ENCODE data around the gene OPA3. TPM values are rescaled to one million over a fixed set of nuclear protein-coding genes. Genes with fewer than 3 reads are reported as not detected.
A peak's percentile ranks its signal among the peaks of the same experiment; 100 is the strongest.

Gene OPA3
- total and polyA plus RNA-seq, 5 donors from 2014 or later: 4.7 to 8.2 (median 6.9) TPM

GRCh38 chr19:45503909-45504308, 80.7 kb downstream of the OPA3 start:
- peaks cover 3% of the 10 kb centered on the region for H3K36me3 Mint-ChIP-seq
- H3K27ac ChIP-seq (ENCODE audit: insufficient read depth, low read length, poor library complexity, severe bottlenecking): no peak overlapping the region
- ATAC-seq (ENCODE audit: low read depth in 2 of 2) (no peak), DNase-seq (no peak)
- no peaks in the 10 kb centered on the region for H3K36me3 ChIP-seq (ENCODE audit: control insufficient read depth, insufficient read depth, low read length)
- H3K27ac Mint-ChIP-seq: peak overlapping the region in 1 of 3 donors; percentile 83
- peaks cover 0 to 38% (median 27%) of the 10 kb centered on the region in 4 donors for H3K4me1 Mint-ChIP-seq
- H3K4me3 ChIP-seq (ENCODE audit: low read depth, low read length): no peak overlapping the region
- H3K4me1 ChIP-seq (ENCODE audit: control insufficient read depth, insufficient read depth, low read length, poor library complexity, severe bottlenecking): peaks cover 35% of the 10 kb centered on the region
- H3K4me3 Mint-ChIP-seq: peak overlapping the region in 1 of 4 donors; percentile 79
- H3K9me3 ChIP-seq (ENCODE audit: control insufficient read depth in 2 of 2, low read length in 2 of 2): no peaks in the 10 kb centered on the region
- H3K27me3 ChIP-seq (ENCODE audit: control insufficient read depth, insufficient read depth, low read length): no peaks in the 10 kb centered on the region
- H3K27me3 Mint-ChIP-seq: peaks cover 4% of the 10 kb centered on the region
- peaks cover 0 to 2% (median 0%) of the 10 kb centered on the region in 7 donors for H3K9me3 Mint-ChIP-seq

DNA sequence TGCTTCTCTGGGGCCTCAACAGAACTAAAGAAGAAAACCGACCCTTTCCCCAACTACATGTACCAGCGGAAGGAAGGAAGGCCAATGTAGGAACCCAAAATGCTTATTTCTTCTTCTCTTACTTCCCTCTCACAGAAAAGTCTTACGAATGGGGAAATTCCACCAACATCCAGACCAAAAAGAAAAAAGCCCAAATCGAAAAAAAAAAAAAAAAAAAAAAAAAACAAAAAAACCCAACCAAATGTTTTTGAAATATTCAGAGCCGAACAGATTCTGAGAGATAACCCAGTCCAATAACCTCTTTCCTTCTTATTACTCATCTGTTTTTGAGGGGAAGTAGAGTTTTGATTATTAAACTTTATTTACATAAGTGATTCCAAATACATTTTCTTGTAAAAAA, 82.5 kb downstream of the OPA3 start:
- H3K9me3 Mint-ChIP-seq: peaks cover 0 to 2% (median 0%) of the 10 kb centered on the region in 7 donors
- peak overlapping the region in 2 of 4 donors; percentile 67 to 78 for H3K4me3 Mint-ChIP-seq
- H3K9me3 ChIP-seq (ENCODE audit: control insufficient read depth in 2 of 2, low read length in 2 of 2): no peaks in the 10 kb centered on the region

DNA sequence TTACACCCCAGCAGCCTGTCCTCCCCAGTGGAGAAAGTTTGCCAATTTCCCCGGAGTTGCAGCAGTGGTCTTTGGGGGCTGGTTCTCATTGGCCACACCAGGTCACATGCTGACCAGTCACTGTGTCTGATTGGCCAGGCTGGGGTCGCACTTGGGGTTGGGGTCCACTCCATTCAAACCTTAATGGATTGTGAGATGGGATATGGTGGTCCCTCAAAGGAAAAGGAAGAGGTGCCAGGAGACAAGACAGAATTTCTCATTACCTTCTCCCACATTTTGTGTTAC, 82.9 kb downstream of the OPA3 start:
- Histone ChIP-seq H3K9me3 (ENCODE audit: control insufficient read depth in 2 of 2, low read length in 2 of 2) (no peaks in the 10 kb centered on the region), H3K4me3 (ENCODE audit: low read depth, low read length) (no peak overlapping the region), H3K4me1 (ENCODE audit: control insufficient read depth, insufficient read depth, low read length, poor library complexity, severe bottlenecking) (peaks cover 40% of the 10 kb centered on the region), H3K27ac (ENCODE audit: insufficient read depth, low read length, poor library complexity, severe bottlenecking) (no peak overlapping the region), H3K27me3 (ENCODE audit: control insufficient read depth, insufficient read depth, low read length) (no peaks in the 10 kb centered on the region), H3K36me3 (ENCODE audit: control insufficient read depth, insufficient read depth, low read length) (no peaks in the 10 kb centered on the region)
- H3K27me3 Mint-ChIP-seq: peaks cover 18% of the 10 kb centered on the region
- H3K4me1 Mint-ChIP-seq: peaks cover 6 to 50% (median 38%) of the 10 kb centered on the region in 4 donors
- peaks cover 3% of the 10 kb centered on the region for H3K36me3 Mint-ChIP-seq
- DNase-seq (no peak), ATAC-seq (ENCODE audit: low read depth in 2 of 2) (no peak)
- H3K4me3 Mint-ChIP-seq: peak overlapping the region in 2 of 4 donors; percentile 67 to 78
- H3K27ac Mint-ChIP-seq: peak overlapping the region in 1 of 3 donors; percentile 47
- peaks cover 0 to 2% (median 0%) of the 10 kb centered on the region in 7 donors for H3K9me3 Mint-ChIP-seq

More for the DNA sequence above, 82.5 kb downstream of the OPA3 start:
- H3K27me3 Mint-ChIP-seq: peaks cover 14% of the 10 kb centered on the region
- peaks cover 6 to 47% (median 37%) of the 10 kb centered on the region in 4 donors for H3K4me1 Mint-ChIP-seq
- Histone ChIP-seq H3K4me3 (ENCODE audit: low read depth, low read length) (no peak overlapping the region), H3K27ac (ENCODE audit: insufficient read depth, low read length, poor library complexity, severe bottlenecking) (no peak overlapping the region), H3K27me3 (ENCODE audit: control insufficient read depth, insufficient read depth, low read length) (no peaks in the 10 kb centered on the region), H3K4me1 (ENCODE audit: control insufficient read depth, insufficient read depth, low read length, poor library complexity, severe bottlenecking) (peaks cover 41% of the 10 kb centered on the region), H3K36me3 (ENCODE audit: control insufficient read depth, insufficient read depth, low read length) (no peaks in the 10 kb centered on the region)
- H3K27ac Mint-ChIP-seq: peak overlapping the region in 2 of 3 donors; percentile 22 to 47
- H3K36me3 Mint-ChIP-seq: peaks cover 3% of the 10 kb centered on the region
- no peak for ATAC-seq (ENCODE audit: low read depth in 2 of 2)
- no peak for DNase-seq

- peaks cover 18% of the 10 kb centered on the region for H3K27me3 Mint-ChIP-seq
- H3K27ac Mint-ChIP-seq: peak overlapping the region; percentile 9 to 65 (median 60)
- Histone ChIP-seq H3K27me3 (ENCODE audit: control insufficient read depth, insufficient read depth, low read length) (peaks cover under 1% of the 10 kb centered on the region), H3K4me1 (ENCODE audit: control insufficient read depth, insufficient read depth, low read length, poor library complexity, severe bottlenecking) (peaks cover 43% of the 10 kb centered on the region), H3K9me3 (ENCODE audit: control insufficient read depth in 2 of 2, low read length in 2 of 2) (no peaks in the 10 kb centered on the region), H3K27ac (ENCODE audit: insufficient read depth, low read length, poor library complexity, severe bottlenecking) (no peak overlapping the region), H3K36me3 (ENCODE audit: control insufficient read depth, insufficient read depth, low read length) (no peaks in the 10 kb centered on the region), H3K4me3 (ENCODE audit: low read depth, low read length) (no peak overlapping the region)
- ATAC-seq (ENCODE audit: low read depth in 2 of 2) (no peak), DNase-seq (no peak)
- peaks cover 3% of the 10 kb centered on the region for H3K36me3 Mint-ChIP-seq
- H3K9me3 Mint-ChIP-seq: peaks cover 0 to 2% (median 0%) of the 10 kb centered on the region in 7 donors
- peaks cover 6 to 48% (median 35%) of the 10 kb centered on the region in 4 donors for H3K4me1 Mint-ChIP-seq
- peak overlapping the region in 1 of 4 donors; percentile 55 for H3K4me3 Mint-ChIP-seq
These were observed 83.5 kb downstream of the OPA3 start for GRCh38 chr19:45500918-45501729.

DNA sequence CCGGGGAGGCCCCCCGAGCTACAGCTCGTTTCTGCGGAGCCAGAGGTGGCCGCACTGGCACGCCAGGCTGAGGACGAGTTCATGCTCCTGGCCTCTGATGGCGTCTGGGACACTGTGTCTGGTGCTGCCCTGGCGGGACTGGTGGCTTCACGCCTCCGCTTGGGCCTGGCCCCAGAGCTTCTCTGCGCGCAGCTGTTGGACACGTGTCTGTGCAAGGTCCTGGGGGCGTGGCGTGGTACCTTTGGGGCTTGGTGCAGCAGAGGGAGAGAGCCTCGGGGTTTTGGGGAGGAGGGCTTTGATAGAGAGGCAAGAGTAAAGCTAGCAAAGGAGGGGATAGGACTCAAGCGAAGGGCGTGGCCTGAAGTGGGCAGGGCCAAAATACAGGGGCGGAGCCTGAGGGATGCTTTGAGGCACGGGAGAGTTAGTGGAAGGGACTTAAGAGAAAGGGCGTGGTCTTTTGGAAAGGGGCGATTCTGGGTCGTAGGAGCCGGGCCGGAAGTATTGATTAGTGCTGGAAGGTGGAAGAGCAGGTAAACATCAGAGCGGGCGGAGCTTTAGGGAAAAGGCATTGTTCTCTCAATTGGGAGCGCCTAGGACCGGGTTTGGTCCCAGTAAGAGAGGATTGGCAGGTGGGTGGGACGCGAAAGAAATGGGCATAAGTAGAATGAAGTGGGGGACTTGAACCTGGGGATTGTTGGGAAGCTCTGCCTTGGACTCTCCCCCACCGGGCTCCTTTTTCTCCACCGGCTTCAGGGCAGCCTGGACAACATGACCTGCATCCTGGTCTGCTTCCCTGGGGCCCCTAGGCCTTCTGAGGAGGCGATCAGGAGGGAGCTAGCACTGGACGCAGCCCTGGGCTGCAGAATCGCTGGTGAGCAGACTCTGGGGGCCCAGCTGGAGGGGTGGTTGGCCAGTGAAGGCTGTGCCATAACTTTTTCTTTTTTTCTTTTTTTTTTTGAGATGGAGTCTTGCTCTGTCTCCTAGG, 85.1 kb downstream of the OPA3 start:
- peaks cover 38% of the 10 kb centered on the region for H3K4me1 ChIP-seq (ENCODE audit: control insufficient read depth, insufficient read depth, low read length, poor library complexity, severe bottlenecking)
- H3K27ac Mint-ChIP-seq: peak overlapping the region; percentile 71 to 85 (median 80)
- no peaks in the 10 kb centered on the region for H3K9me3 ChIP-seq (ENCODE audit: control insufficient read depth in 2 of 2, low read length in 2 of 2)
- H3K27me3 Mint-ChIP-seq: peaks cover 25% of the 10 kb centered on the region
- peaks cover 3% of the 10 kb centered on the region for H3K36me3 Mint-ChIP-seq
- ATAC-seq (ENCODE audit: low read depth in 2 of 2) (peak in 1 of 2 donors; percentile 7), DNase-seq (peak; percentile 58 to 77 (median 58))
- peak overlapping the region; percentile 66 to 91 (median 80) for H3K4me3 Mint-ChIP-seq
- peak overlapping the region; percentile 5 for H3K27ac ChIP-seq (ENCODE audit: insufficient read depth, low read length, poor library complexity, severe bottlenecking)
- no peaks in the 10 kb centered on the region for H3K36me3 ChIP-seq (ENCODE audit: control insufficient read depth, insufficient read depth, low read length)
- peaks cover 12% of the 10 kb centered on the region for H3K27me3 ChIP-seq (ENCODE audit: control insufficient read depth, insufficient read depth, low read length)
- H3K9me3 Mint-ChIP-seq: peaks cover 0 to 2% (median 0%) of the 10 kb centered on the region in 7 donors
- H3K4me3 ChIP-seq (ENCODE audit: low read depth, low read length): no peak overlapping the region
- peaks cover 6 to 46% (median 36%) of the 10 kb centered on the region in 4 donors for H3K4me1 Mint-ChIP-seq

DNA sequence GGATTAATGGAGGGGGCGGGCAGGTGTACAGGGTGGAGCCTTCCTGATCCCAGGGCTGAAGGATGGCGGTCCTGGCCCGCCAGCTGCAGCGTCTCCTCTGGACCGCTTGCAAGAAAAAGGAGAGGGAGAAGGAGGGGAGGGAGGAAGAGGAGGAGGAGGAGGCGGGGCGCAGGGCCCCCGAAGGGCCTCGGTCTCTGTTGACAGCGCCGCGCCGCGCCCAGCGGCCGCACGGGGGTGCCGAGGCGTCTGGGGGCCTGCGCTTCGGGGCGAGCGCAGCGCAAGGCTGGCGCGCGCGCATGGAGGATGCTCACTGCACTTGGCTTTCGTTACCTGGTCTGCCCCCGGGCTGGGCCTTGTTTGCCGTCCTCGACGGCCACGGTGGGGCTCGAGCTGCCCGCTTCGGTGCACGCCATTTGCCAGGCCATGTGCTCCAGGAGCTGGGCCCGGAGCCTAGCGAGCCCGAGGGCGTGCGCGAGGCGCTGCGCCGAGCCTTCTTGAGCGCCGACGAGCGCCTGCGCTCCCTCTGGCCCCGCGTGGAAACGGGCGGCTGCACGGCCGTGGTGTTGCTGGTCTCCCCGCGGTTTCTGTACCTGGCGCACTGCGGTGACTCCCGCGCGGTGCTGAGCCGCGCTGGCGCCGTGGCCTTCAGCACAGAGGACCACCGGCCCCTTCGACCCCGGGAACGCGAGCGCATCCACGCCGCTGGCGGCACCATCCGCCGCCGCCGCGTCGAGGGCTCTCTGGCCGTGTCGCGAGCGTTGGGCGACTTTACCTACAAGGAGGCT, 86.0 kb downstream of the OPA3 start, which contains the start of gene PPM1N:
Gene PPM1N (plus strand): TSS at position 33 of the 785 bp plus-strand sequence. CDS start 30 bp downstream, at position 63.
- Mint-ChIP-seq H3K27ac (peak within 1 kb of the TSS; percentile 80 to 91 (median 86)), H3K4me3 (peak within 1 kb of the TSS; percentile 84 to 95 (median 88)), H3K27me3 (peaks cover 34% of the 10 kb centered on the region), H3K9me3 (peaks cover 0 to 2% (median 0%) of the 10 kb centered on the region in 7 donors), H3K4me1 (peaks cover 7 to 48% (median 37%) of the 10 kb centered on the region in 4 donors), H3K36me3 (peaks cover 3% of the 10 kb centered on the region)
- peak; percentile 70 to 75 for ATAC-seq (ENCODE audit: low read depth in 2 of 2)
- H3K9me3 ChIP-seq (ENCODE audit: control insufficient read depth in 2 of 2, low read length in 2 of 2): no peaks in the 10 kb centered on the region
- H3K4me1 ChIP-seq (ENCODE audit: control insufficient read depth, insufficient read depth, low read length, poor library complexity, severe bottlenecking): peaks cover 39% of the 10 kb centered on the region
- peaks cover 12% of the 10 kb centered on the region for H3K27me3 ChIP-seq (ENCODE audit: control insufficient read depth, insufficient read depth, low read length)
- peak within 1 kb of the TSS; percentile 58 for H3K4me3 ChIP-seq (ENCODE audit: low read depth, low read length)
- peak within 1 kb of the TSS; percentile 49 for H3K27ac ChIP-seq (ENCODE audit: insufficient read depth, low read length, poor library complexity, severe bottlenecking)
- peak; percentile 52 to 79 (median 71) for DNase-seq
- H3K36me3 ChIP-seq (ENCODE audit: control insufficient read depth, insufficient read depth, low read length): no peaks in the 10 kb centered on the region
